A549 (cell line): ENCODE data around the gene EXOC2.

ENCODE experiments used
- EP300 ChIP-seq, 2 experiments: fragments of >200 bp; sonication (Bioruptor Twin); formaldehyde crosslinking; IDR thresholded peaks; 2 replicates in 1 of 2; 3 replicates in 1 of 2; pipeline ENCODE4 v1.6.1; 2016 to 2017
- MAZ ChIP-seq: fragments of 150-350 bp; IDR thresholded peaks from 2 replicates; pipeline ENCODE4 v1.6.1; 2014; ENCODE audit warnings: antibody characterized with exemption, low read depth, low read length, borderline replicate concordance
- POLR2A ChIP-seq: IDR thresholded peaks from 2 replicates; pipeline ENCODE4 v1.6.1; 2012; ENCODE audit warnings: mild to moderate bottlenecking, low read length
- TF ChIP-seq, protein P1 (sequence below): fragments of >200 bp; sonication (Bioruptor Twin); formaldehyde crosslinking; IDR thresholded peaks from 3 replicates; pipeline ENCODE4 v1.5.1; 2016

DNA sequence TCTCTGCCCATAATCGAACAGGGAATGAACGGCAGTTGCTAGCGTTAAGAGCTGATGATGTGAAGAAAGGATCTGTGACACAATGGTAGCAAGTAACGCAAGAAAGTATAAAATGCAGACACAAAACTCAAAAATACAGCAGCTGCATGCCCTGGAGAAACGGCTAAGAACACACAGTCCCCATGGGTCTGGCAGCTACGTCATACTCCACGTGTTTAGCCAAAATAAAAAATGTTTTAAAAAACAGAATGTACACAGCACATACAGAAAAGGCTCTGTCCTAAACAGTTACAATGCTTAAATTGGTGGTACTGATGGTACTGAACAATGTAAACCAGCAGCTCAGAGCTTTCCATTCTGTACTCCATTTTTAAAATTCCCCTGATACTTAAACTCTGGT, 70.5 kb downstream of the EXOC2 start:
- TF ChIP-seq EP300 (IDR thresholded peaks at IDR 0.05): no peak
- TF ChIP-seq POLR2A: no peak
- no peak for TF ChIP-seq MAZ
- TF ChIP-seq, protein P1, sequence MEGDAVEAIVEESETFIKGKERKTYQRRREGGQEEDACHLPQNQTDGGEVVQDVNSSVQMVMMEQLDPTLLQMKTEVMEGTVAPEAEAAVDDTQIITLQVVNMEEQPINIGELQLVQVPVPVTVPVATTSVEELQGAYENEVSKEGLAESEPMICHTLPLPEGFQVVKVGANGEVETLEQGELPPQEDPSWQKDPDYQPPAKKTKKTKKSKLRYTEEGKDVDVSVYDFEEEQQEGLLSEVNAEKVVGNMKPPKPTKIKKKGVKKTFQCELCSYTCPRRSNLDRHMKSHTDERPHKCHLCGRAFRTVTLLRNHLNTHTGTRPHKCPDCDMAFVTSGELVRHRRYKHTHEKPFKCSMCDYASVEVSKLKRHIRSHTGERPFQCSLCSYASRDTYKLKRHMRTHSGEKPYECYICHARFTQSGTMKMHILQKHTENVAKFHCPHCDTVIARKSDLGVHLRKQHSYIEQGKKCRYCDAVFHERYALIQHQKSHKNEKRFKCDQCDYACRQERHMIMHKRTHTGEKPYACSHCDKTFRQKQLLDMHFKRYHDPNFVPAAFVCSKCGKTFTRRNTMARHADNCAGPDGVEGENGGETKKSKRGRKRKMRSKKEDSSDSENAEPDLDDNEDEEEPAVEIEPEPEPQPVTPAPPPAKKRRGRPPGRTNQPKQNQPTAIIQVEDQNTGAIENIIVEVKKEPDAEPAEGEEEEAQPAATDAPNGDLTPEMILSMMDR: no peak
